SK-N-DZ (cell line): ENCODE data around the gene FBXO21.
"Not testable (repeated sequence)": the region's sequence is repeated elsewhere in the genome, so short reads cannot be mapped to it uniquely, and the experiment has no call there.

ENCODE experiments used
- DNase-seq: peaks from one replicate; pipeline ENCODE4 v3.0.0-alpha.2; 2015; ENCODE audit warnings: low spot score

The FBXO21 gene

GRCh38 chr12:117109943-117110635 is 80.2 kb downstream of the FBXO21 start:
- no peak for DNase-seq

GRCh38 chr12:117105902-117106301 is 84.4 kb downstream of the FBXO21 start:
- DNase-seq, result no peak

GRCh38 chr12:117104003-117104402 is 86.3 kb downstream of the FBXO21 start:
- DNase-seq, result not testable (repeated sequence)

- no peak for DNase-seq
These were observed 87.5 kb downstream of the FBXO21 start for GRCh38 chr12:117102800-117103181.

- DNase-seq, result no peak
These were observed 88.1 kb downstream of the FBXO21 start for GRCh38 chr12:117101953-117102799.

GRCh38 chr12:117100851-117101673 is 89.2 kb downstream of the FBXO21 start:
- DNase-seq, result no peak

- peak; percentile 63 for DNase-seq
These were observed 90.0 kb downstream of the FBXO21 start for GRCh38 chr12:117100251-117100650.

GRCh38 chr12:117098361-117099217 is 91.7 kb downstream of the FBXO21 start:
- DNase-seq, result no peak

- DNase-seq, result no peak
These were observed 92.3 kb downstream of the FBXO21 start for GRCh38 chr12:117098024-117098360.

GRCh38 chr12:117097159-117097558 is 93.1 kb downstream of the FBXO21 start:
- no peak for DNase-seq

- no peak for DNase-seq
These were observed 93.7 kb downstream of the FBXO21 start for GRCh38 chr12:117096501-117097042.

- not testable (repeated sequence) for DNase-seq
These were observed 95.1 kb downstream of the FBXO21 start for GRCh38 chr12:117095191-117095590.

GRCh38 chr12:117093918-117094630 is 96.2 kb downstream of the FBXO21 start:
- no peak for DNase-seq

GRCh38 chr12:117093431-117093830 is 96.8 kb downstream of the FBXO21 start:
- no peak for DNase-seq

GRCh38 chr12:117092886-117093285 is 97.4 kb downstream of the FBXO21 start:
- DNase-seq, result no peak

GRCh38 chr12:117092511-117092780 is 97.8 kb downstream of the FBXO21 start:
- DNase-seq, result no peak
